ENCODE measurements around the gene AIPL1. TPM values are rescaled to one million over a fixed set of nuclear protein-coding genes. Genes with fewer than 3 reads are reported as not detected.

AIPL1 gene
- total RNA-seq, 1 experiment from 2014 or later: not detected

- no peak for DNase-seq (ENCODE audit: extremely low read depth, low read depth)
Measured at GRCh38 chr17:6468051-6468790, 33.3 kb upstream of the AIPL1 start.

GRCh38 chr17:6467567-6467966 lies 32.6 kb upstream of the AIPL1 start:
- no peak for DNase-seq (ENCODE audit: extremely low read depth, low read depth)

GRCh38 chr17:6465206-6466003 lies 30.5 kb upstream of the AIPL1 start:
- no peak for DNase-seq (ENCODE audit: extremely low read depth, low read depth)

GRCh38 chr17:6464446-6465041 lies 29.6 kb upstream of the AIPL1 start:
- no peak for DNase-seq (ENCODE audit: extremely low read depth, low read depth)

GRCh38 chr17:6463616-6464445 lies 28.9 kb upstream of the AIPL1 start:
- no peak for DNase-seq (ENCODE audit: extremely low read depth, low read depth)

- DNase-seq (ENCODE audit: extremely low read depth, low read depth): no peak
Measured at GRCh38 chr17:6462692-6463091, 27.8 kb upstream of the AIPL1 start.

- DNase-seq (ENCODE audit: extremely low read depth, low read depth): no peak
Measured at GRCh38 chr17:6461792-6462524, 27.0 kb upstream of the AIPL1 start.

GRCh38 chr17:6461246-6461645 lies 26.3 kb upstream of the AIPL1 start:
- no peak for DNase-seq (ENCODE audit: extremely low read depth, low read depth)

- DNase-seq (ENCODE audit: extremely low read depth, low read depth): no peak
Measured at GRCh38 chr17:6460531-6461161, 25.7 kb upstream of the AIPL1 start.

- no peak for DNase-seq (ENCODE audit: extremely low read depth, low read depth)
Measured at GRCh38 chr17:6458460-6458950, 23.6 kb upstream of the AIPL1 start.

GRCh38 chr17:6457688-6458459 lies 23.0 kb upstream of the AIPL1 start:
- DNase-seq (ENCODE audit: extremely low read depth, low read depth): no peak

GRCh38 chr17:6456914-6457687 lies 22.2 kb upstream of the AIPL1 start:
- peak; percentile 16 for DNase-seq (ENCODE audit: extremely low read depth, low read depth)

- DNase-seq (ENCODE audit: extremely low read depth, low read depth): no peak
Measured at GRCh38 chr17:6456321-6456720, 21.4 kb upstream of the AIPL1 start.

GRCh38 chr17:6455321-6455705 lies 20.4 kb upstream of the AIPL1 start:
- DNase-seq (ENCODE audit: extremely low read depth, low read depth): no peak

GRCh38 chr17:6454495-6455320 lies 19.8 kb upstream of the AIPL1 start:
- DNase-seq (ENCODE audit: extremely low read depth, low read depth): no peak

- no peak for DNase-seq (ENCODE audit: extremely low read depth, low read depth)
Measured at GRCh38 chr17:6453279-6454024, 18.5 kb upstream of the AIPL1 start.
